Gastrocnemius medialis (tissue), 4 donors: ENCODE measurements around the gene CRHR2. TPM values are rescaled to one million over a fixed set of nuclear protein-coding genes. Genes with fewer than 3 reads are reported as not detected.

ENCODE experiments used
- ATAC-seq, 2 donors: fragments of 150-250 bp; one replicate each; pipeline ENCODE4 v1.9.1; 2016
- DNase-seq, 2 donors: peaks; one replicate each; pipeline ENCODE4 v3.0.0-alpha.2; 2019
- H3K27ac ChIP-seq, 4 donors: fragments of 200-600 bp; sonication (generic); 1 replicate in 1 of 4; 2 replicates in 3 of 4; pipeline ENCODE4 v1.5.1; 2016 to 2018; ENCODE audit warnings: mild to moderate bottlenecking in 2 of 4, moderate library complexity in 1 of 4
- H3K27me3 ChIP-seq, 3 donors: fragments of 200-600 bp; sonication (generic) in 2 of 3; 1 replicate in 1 of 3; 2 replicates in 2 of 3; pipeline versions ENCODE4 v1.5.1 to v1.6.0; 2016 to 2019; ENCODE audit warnings: mild to moderate bottlenecking in 1 of 3, moderate library complexity in 1 of 3
- H3K36me3 ChIP-seq, 2 donors: fragments of 200-600 bp; sonication (generic) in 1 of 2; one replicate each; pipeline ENCODE4 v1.5.1; 2017 to 2018
- H3K4me1 ChIP-seq, 2 donors: fragments of 200-600 bp; sonication (generic) in 1 of 2; one replicate each; pipeline ENCODE4 v1.5.1; 2016 to 2017; ENCODE audit warnings: mild to moderate bottlenecking in 2 of 2
- H3K4me3 ChIP-seq, 4 donors: fragments of 200-600 bp; sonication (generic) in 3 of 4; 1 replicate in 1 of 4; 2 replicates in 3 of 4; pipeline ENCODE4 v1.5.1; 2016 to 2019; ENCODE audit warnings: mild to moderate bottlenecking in 2 of 4
- H3K9me3 ChIP-seq, 3 donors: fragments of 200-600 bp; sonication (generic) in 2 of 3; 1 replicate in 1 of 3; 2 replicates in 2 of 3; pipeline ENCODE4 v1.5.1; 2016 to 2019
- POLR2A ChIP-seq, 2 donors: fragments of 450-650 bp; IDR thresholded peaks; one replicate each; pipeline ENCODE4 v1.6.1; 2017; ENCODE audit warnings: antibody characterized with exemption in 2 of 2, mild to moderate bottlenecking in 2 of 2, moderate library complexity in 2 of 2
- in situ Hi-C, 4 donors: fragments of 200-750 bp; cut with MboI; loops; one replicate each; pipeline versions ENCODE4 v1.15.0 to v1.8.0; 2017; ENCODE audit warnings: low sequenced_read_pairs in 4 of 4
- intact Hi-C: fragments of 100-400 bp; cut with DNase I; formaldehyde crosslinking; loops from one replicate; pipeline ENCODE4 v1.15.1; 2023; ENCODE audit warnings: low total_unique reads
- total RNA-seq, 4 donors: library from RNA; depleted of rRNA; stranded (reverse); fragments of >200 nt; gene quantifications; one replicate each; pipeline versions ENCODE4 v1.1.0 to v1.2.3, GENCODE V29; 2016
- TF ChIP-seq, protein P1 (sequence below), 5 experiments: fragments of 450-650 bp in 3 of 5; fragments of 200-600 bp in 2 of 5; sonication (generic) in 2 of 5; IDR thresholded peaks in 4 of 5; conservative IDR thresholded peaks in 1 of 5; 1 replicate in 4 of 5; 2 replicates in 1 of 5; pipeline ENCODE4 v1.5.1; 2016 to 2019; ENCODE audit warnings: antibody characterized with exemption in 5 of 5, mild to moderate bottlenecking in 3 of 5, moderate library complexity in 3 of 5

Gene CRHR2
- total RNA-seq, 4 donors from 2014 or later = 0.07 to 0.52 TPM; not detected in 2

DNA sequence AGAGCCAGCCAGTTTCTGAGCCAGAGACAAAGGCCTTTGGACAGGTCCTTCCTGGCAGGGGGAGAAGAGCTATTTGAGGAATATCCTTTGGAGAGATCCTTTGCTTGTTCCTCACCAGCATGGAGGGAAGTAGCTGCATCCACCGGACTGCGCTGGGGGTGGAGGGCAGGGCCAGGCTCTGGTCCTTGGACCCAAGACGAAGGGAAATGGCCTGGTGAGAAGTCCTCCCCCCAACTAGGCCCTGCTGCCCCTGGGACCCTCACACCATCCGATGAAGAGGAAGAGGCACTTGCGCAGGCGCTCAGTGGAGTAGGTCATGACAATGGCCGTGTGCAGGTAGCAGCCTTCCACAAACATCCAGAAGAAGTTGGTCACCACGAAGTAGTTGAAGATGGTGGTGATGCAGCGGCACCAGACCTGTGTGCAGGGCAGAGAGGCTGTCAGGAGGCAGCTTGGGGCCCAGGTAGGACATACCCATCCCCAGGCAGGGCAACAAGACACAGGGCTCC, 19.8 kb downstream of the CRHR2 start:
- H3K27ac ChIP-seq = no peak overlapping the region
- in situ Hi-C loops = no loop called here
- TF ChIP-seq, protein P1, sequence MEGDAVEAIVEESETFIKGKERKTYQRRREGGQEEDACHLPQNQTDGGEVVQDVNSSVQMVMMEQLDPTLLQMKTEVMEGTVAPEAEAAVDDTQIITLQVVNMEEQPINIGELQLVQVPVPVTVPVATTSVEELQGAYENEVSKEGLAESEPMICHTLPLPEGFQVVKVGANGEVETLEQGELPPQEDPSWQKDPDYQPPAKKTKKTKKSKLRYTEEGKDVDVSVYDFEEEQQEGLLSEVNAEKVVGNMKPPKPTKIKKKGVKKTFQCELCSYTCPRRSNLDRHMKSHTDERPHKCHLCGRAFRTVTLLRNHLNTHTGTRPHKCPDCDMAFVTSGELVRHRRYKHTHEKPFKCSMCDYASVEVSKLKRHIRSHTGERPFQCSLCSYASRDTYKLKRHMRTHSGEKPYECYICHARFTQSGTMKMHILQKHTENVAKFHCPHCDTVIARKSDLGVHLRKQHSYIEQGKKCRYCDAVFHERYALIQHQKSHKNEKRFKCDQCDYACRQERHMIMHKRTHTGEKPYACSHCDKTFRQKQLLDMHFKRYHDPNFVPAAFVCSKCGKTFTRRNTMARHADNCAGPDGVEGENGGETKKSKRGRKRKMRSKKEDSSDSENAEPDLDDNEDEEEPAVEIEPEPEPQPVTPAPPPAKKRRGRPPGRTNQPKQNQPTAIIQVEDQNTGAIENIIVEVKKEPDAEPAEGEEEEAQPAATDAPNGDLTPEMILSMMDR (IDR thresholded peaks at IDR 0.05 in 4 of 5, conservative IDR thresholded peaks at IDR 0.05 in 1 of 5) = no peak
- TF ChIP-seq POLR2A (IDR thresholded peaks at IDR 0.05) = no peak
- no peaks in the 10 kb centered on the region for H3K36me3 ChIP-seq
- no peaks in the 10 kb centered on the region for H3K27me3 ChIP-seq
- no peaks in the 10 kb centered on the region for H3K9me3 ChIP-seq
- intact Hi-C loops = no loop called here
- H3K4me3 ChIP-seq = no peak overlapping the region
- no peak for DNase-seq
- no peak for ATAC-seq
- no peaks in the 10 kb centered on the region for H3K4me1 ChIP-seq

DNA sequence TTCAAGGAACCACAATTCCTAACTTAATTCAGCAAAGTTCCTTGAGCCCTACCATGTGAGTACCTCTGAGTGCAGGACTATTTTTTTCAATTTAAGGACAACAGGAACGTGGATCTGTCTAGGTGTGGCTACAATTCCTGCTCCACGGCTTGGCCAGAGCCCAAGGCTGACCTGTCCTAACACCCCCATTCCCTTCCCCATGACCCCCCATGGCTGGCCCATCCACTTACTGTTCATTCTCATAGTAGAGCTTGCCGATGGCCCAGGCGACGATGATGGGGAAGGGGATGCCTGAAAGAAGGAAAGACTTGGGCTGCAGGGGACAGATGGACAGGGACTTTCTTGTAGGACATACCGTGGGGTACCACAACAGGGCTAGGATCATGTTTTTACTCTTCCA, 20.3 kb downstream of the CRHR2 start:
- TF ChIP-seq POLR2A (IDR thresholded peaks at IDR 0.05) = no peak
- Histone ChIP-seq H3K4me1 (no peaks in the 10 kb centered on the region), H3K36me3 (no peaks in the 10 kb centered on the region), H3K27ac (no peak overlapping the region), H3K4me3 (no peak overlapping the region), H3K9me3 (no peaks in the 10 kb centered on the region), H3K27me3 (no peaks in the 10 kb centered on the region)
- intact Hi-C loops (no loop called here), in situ Hi-C loops (no loop called here)
- no peak for DNase-seq
- no peak for ATAC-seq

DNA sequence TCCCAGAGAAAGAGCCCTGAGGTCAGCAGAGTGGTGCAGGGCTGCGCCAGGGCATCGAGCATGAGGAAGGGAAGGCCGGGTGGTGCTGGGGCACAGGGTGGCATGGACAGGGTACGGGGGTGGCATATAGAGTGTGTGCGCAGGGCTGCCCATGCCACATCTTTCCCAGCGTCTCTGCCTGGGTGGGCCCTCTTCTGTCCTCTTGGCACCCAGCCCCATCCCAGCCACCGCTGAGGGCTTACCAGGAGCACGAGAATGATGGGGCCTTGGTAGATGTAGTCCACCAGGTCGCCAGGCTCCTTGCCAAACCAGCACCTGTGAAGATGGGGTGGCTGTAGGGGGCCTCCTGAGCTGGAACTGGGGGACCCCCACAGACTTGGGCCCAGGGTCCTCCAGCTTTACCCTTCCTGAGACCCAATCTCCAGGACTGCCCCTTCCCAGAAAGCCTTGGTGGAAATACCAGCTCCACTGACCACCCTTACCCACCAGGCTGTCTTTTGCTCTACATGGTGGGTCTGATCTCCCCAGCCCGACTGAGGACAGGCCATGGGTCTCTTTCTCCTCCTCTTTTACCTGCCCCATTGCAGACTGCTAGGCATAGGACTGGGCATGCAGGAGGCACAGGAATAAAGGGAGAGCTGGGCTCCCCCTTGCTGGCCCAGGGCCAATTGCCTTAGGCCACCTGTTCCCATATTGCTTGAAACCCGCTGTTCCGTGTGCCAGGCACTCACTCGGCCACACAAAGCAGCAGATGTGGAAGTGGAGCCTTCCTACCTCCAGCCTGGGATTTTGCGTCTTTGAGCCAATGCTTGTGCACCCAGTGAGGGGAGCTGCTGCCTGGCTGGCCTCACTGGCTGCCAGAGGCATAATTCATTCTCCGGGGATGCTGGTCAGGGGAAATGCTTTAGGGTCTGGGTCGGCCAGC, 21.7 kb downstream of the CRHR2 start:
- DNase-seq = no peak

DNA sequence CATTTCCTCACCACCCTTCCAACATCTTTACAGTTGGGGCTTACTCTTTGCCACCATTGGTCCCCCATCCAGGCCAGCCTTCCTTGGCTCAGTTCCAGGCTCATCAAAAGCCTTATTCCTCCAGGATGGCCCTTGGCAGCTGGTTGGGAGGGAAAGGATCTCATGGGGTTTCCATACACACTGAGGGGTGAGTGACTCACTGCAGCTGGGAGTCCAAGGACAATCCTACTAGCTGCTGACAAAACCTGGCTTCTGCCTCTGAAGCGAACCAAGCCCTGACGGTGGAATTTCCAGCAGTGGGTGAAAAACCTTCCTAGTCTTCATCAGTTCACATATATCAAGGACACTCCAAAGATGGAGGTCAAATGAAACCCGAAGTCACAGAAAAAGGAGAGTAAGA, 22.9 kb downstream of the CRHR2 start:
- TF ChIP-seq, protein P1 (IDR thresholded peaks at IDR 0.05 in 4 of 5, conservative IDR thresholded peaks at IDR 0.05 in 1 of 5) = no peak
- TF ChIP-seq POLR2A (IDR thresholded peaks at IDR 0.05) = no peak
- H3K4me3 ChIP-seq = no peak overlapping the region
- ATAC-seq (no peak), DNase-seq (no peak)
- no peak overlapping the region for H3K27ac ChIP-seq
- H3K9me3 ChIP-seq = no peaks in the 10 kb centered on the region
- intact Hi-C loops = no loop called here
- in situ Hi-C loops = no loop called here
- H3K36me3 ChIP-seq = no peaks in the 10 kb centered on the region
- no peaks in the 10 kb centered on the region for H3K4me1 ChIP-seq
- no peaks in the 10 kb centered on the region for H3K27me3 ChIP-seq

More for the DNA sequence above, 21.7 kb downstream of the CRHR2 start:
- in situ Hi-C loops = no loop called here
- Histone ChIP-seq H3K9me3 (no peaks in the 10 kb centered on the region), H3K27ac (no peak overlapping the region), H3K27me3 (no peaks in the 10 kb centered on the region), H3K4me1 (no peaks in the 10 kb centered on the region), H3K36me3 (no peaks in the 10 kb centered on the region), H3K4me3 (no peak overlapping the region)
- intact Hi-C loops = no loop called here
- ATAC-seq = no peak
- TF ChIP-seq POLR2A (IDR thresholded peaks at IDR 0.05) = no peak
- TF ChIP-seq, protein P1 (IDR thresholded peaks at IDR 0.05 in 4 of 5, conservative IDR thresholded peaks at IDR 0.05 in 1 of 5) = no peak

DNA sequence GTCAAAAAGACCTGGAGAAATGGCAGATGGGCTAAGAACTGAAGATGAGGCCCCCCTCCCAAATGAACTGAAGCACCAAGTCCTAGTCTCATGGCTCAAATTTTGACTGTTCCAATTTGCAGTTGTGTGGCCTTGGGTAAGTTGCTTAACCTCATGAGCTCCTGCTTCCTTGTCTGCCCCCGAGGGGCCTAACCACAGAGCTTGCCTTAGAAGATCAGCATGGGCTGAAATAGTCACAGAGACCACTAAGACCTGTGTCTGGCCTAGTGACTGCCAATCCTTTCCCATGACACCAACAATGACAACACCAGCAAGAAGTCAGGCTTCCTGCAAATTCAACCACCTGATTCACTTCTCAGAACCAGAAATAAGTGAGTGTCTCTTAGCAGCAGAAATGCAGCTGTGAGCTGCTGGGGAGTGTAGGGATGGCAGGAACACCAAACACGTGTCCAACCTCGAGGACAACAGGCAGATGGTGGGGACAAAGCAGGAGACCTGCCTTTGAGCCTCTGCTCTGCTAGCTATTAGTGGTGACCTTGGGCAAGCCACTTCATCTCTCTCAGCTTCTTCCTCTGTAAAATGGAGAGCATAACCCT, 23.7 kb downstream of the CRHR2 start:
- no peaks in the 10 kb centered on the region for H3K36me3 ChIP-seq
- no peak overlapping the region for H3K27ac ChIP-seq
- H3K4me3 ChIP-seq = no peak overlapping the region
- DNase-seq (no peak), ATAC-seq (no peak)
- in situ Hi-C loops = no loop called here
- no peaks in the 10 kb centered on the region for H3K4me1 ChIP-seq
- no peaks in the 10 kb centered on the region for H3K27me3 ChIP-seq
- intact Hi-C loops = no loop called here
- H3K9me3 ChIP-seq = no peaks in the 10 kb centered on the region
- TF ChIP-seq, protein P1 (IDR thresholded peaks at IDR 0.05 in 4 of 5, conservative IDR thresholded peaks at IDR 0.05 in 1 of 5) = no peak
- TF ChIP-seq POLR2A (IDR thresholded peaks at IDR 0.05) = no peak
